Epithelial cell of esophagus (primary cell): ENCODE measurements around the gene KNSTRN.

ENCODE experiments used
- DNase-seq: peaks from one replicate; pipeline ENCODE4 v3.0.0; 2010; ENCODE audit warnings: low read depth
- H3K4me3 ChIP-seq: 2 replicates; pipeline ENCODE4 v1.5.1; 2011; ENCODE audit warnings: mild to moderate bottlenecking, low read length, control low read depth
- CTCF ChIP-seq: IDR thresholded peaks from 2 replicates; pipeline ENCODE4 v1.5.1; 2011; ENCODE audit warnings: low read depth, mild to moderate bottlenecking, low read length, control low read depth, inconsistent platforms; ENCODE audit not compliant: insufficient read depth; ENCODE audit errors: missing control alignments

The KNSTRN gene

GRCh38 chr15:40407330-40407990, 24.9 kb downstream of the KNSTRN start:
- TF ChIP-seq CTCF = no peak
- H3K4me3 ChIP-seq = no peak overlapping the region

GRCh38 chr15:40409366-40409765, 26.8 kb downstream of the KNSTRN start:
- no peak overlapping the region for H3K4me3 ChIP-seq
- DNase-seq = no peak
- TF ChIP-seq CTCF = no peak

More at GRCh38 chr15:40407330-40407990, 24.9 kb downstream of the KNSTRN start:
- DNase-seq = no peak

- H3K4me3 ChIP-seq = no peak overlapping the region
- no peak for TF ChIP-seq CTCF
- DNase-seq = no peak
Observed at GRCh38 chr15:40410476-40410875, 28.0 kb downstream of the KNSTRN start.

GRCh38 chr15:40412095-40412759, 29.7 kb downstream of the KNSTRN start:
- no peak overlapping the region for H3K4me3 ChIP-seq
- DNase-seq = no peak
- no peak for TF ChIP-seq CTCF

- no peak for TF ChIP-seq CTCF
- DNase-seq = no peak
- H3K4me3 ChIP-seq = no peak overlapping the region
Observed at GRCh38 chr15:40413036-40413435, 30.5 kb downstream of the KNSTRN start.

- no peak overlapping the region for H3K4me3 ChIP-seq
- no peak for DNase-seq
- TF ChIP-seq CTCF = no peak
Observed at GRCh38 chr15:40414816-40415215, 32.3 kb downstream of the KNSTRN start.

- no peak for TF ChIP-seq CTCF
Observed at GRCh38 chr15:40415226-40415625, 32.7 kb downstream of the KNSTRN start.

More at GRCh38 chr15:40415226-40415625, 32.7 kb downstream of the KNSTRN start:
- no peak overlapping the region for H3K4me3 ChIP-seq
- DNase-seq = no peak
